Fibroblast of lung (primary cell): ENCODE measurements around the gene SEC14L5. TPM values are rescaled to one million over a fixed set of nuclear protein-coding genes. Genes with fewer than 3 reads are reported as not detected.

Source experiments
- DNase-seq, 2 donors: peaks; one replicate each; pipeline versions ENCODE4 v3.0.0 to v3.0.0-alpha.2; 2010; ENCODE audit warnings: low read depth in 2 of 2
- H2AFZ ChIP-seq: 2 replicates; pipeline ENCODE4 v1.5.1; 2012; ENCODE audit warnings: low read length, control low read depth, inconsistent platforms
- H3K27ac ChIP-seq: 2 replicates; pipeline ENCODE4 v1.5.1; 2011; ENCODE audit warnings: low read length, control low read depth; ENCODE audit not compliant: insufficient read depth
- H3K27me3 ChIP-seq: 2 replicates; pipeline ENCODE4 v1.5.1; 2011; ENCODE audit warnings: mild to moderate bottlenecking, low read length; ENCODE audit not compliant: control insufficient read depth, insufficient read depth
- H3K36me3 ChIP-seq: 2 replicates; pipeline ENCODE4 v1.5.1; 2011; ENCODE audit warnings: low read length; ENCODE audit not compliant: control insufficient read depth, insufficient read depth
- H3K4me1 ChIP-seq: 2 replicates; pipeline ENCODE4 v1.5.1; 2011; ENCODE audit warnings: low read length; ENCODE audit not compliant: control insufficient read depth, insufficient read depth; ENCODE audit errors: extremely low read depth
- H3K4me2 ChIP-seq: 2 replicates; pipeline ENCODE4 v1.5.1; 2011; ENCODE audit warnings: low read length, control low read depth; ENCODE audit not compliant: insufficient read depth; ENCODE audit errors: extremely low read depth
- H3K4me3 ChIP-seq, 4 experiments: fragments of 200-600 bp in 1 of 4; sonication (generic) in 1 of 4; replicated peaks in 1 of 4; 2 replicates each; pipeline ENCODE4 v1.5.1; 2011 to 2016; ENCODE audit warnings: low read length in 4 of 4, low read depth in 3 of 4, mild to moderate bottlenecking in 3 of 4, control low read depth in 2 of 4, inconsistent platforms in 1 of 4, mixed read lengths in 1 of 4; ENCODE audit not compliant: insufficient read depth in 1 of 4; ENCODE audit errors: control extremely low read depth in 1 of 4
- H3K79me2 ChIP-seq: 2 replicates; pipeline ENCODE4 v1.5.1; 2012; ENCODE audit warnings: mild to moderate bottlenecking, low read length, inconsistent platforms; ENCODE audit not compliant: control insufficient read depth, insufficient read depth
- H3K9ac ChIP-seq: 2 replicates; pipeline ENCODE4 v1.5.1; 2011; ENCODE audit warnings: mild to moderate bottlenecking, low read length, control low read depth; ENCODE audit not compliant: insufficient read depth
- H3K9me3 ChIP-seq: 2 replicates; pipeline ENCODE4 v1.5.1; 2012; ENCODE audit warnings: low read depth, low read length; ENCODE audit not compliant: control insufficient read depth, insufficient read depth
- H4K20me1 ChIP-seq: 2 replicates; pipeline ENCODE4 v1.5.1; 2011; ENCODE audit warnings: low read length; ENCODE audit not compliant: control insufficient read depth, insufficient read depth; ENCODE audit errors: extremely low read depth
- EZH2 ChIP-seq: IDR thresholded peaks from 2 replicates; pipeline ENCODE4 v1.5.1; 2012; ENCODE audit warnings: low read length, control low read depth, mild to moderate bottlenecking; ENCODE audit errors: missing control alignments
- polyA plus RNA-seq, 2 donors: library from polyadenylated mRNA; depleted of rRNA in 1 of 2; stranded (reverse) in 1 of 2; unstranded in 1 of 2; fragments of >200 nt; gene quantifications; 2 replicates each; pipeline ENCODE4 v1.2.1, GENCODE V29; 2011 to 2012; ENCODE audit warnings: missing spikeins in 1 of 2
- total RNA-seq: library from RNA; depleted of rRNA; stranded (reverse); fragments of >200 nt; gene quantifications from 2 replicates; pipeline ENCODE4 v1.2.1, GENCODE V29; 2014
- TF ChIP-seq, protein P1 (sequence below), 2 donors: IDR thresholded peaks in 1 of 2; conservative IDR thresholded peaks in 1 of 2; 1 replicate in 1 of 2; 2 replicates in 1 of 2; pipeline ENCODE4 v1.5.1; 2011 to 2012; ENCODE audit warnings: low read length in 2 of 2, control low read depth in 1 of 2, inconsistent platforms in 1 of 2, low read depth in 1 of 2, mild to moderate bottlenecking in 1 of 2

The SEC14L5 gene
- total and polyA plus RNA-seq, 2 donors (not counting 1 experiment from before 2014, with no cell fraction given) = 0.05 to 0.99 TPM

GRCh38 chr16:4931381-4931780, 26.7 kb upstream of the SEC14L5 start:
- H3K27me3 ChIP-seq = peaks cover 7% of the 10 kb centered on the region
- peaks cover 6% of the 10 kb centered on the region for H3K4me1 ChIP-seq
- no peak overlapping the region for H3K27ac ChIP-seq
- no peaks in the 10 kb centered on the region for H3K79me2 ChIP-seq
- no peaks in the 10 kb centered on the region for H3K9me3 ChIP-seq
- no peak overlapping the region for H3K4me2 ChIP-seq
- H3K4me3 ChIP-seq = no peak overlapping the region
- no peak for TF ChIP-seq EZH2
- TF ChIP-seq, protein P1, sequence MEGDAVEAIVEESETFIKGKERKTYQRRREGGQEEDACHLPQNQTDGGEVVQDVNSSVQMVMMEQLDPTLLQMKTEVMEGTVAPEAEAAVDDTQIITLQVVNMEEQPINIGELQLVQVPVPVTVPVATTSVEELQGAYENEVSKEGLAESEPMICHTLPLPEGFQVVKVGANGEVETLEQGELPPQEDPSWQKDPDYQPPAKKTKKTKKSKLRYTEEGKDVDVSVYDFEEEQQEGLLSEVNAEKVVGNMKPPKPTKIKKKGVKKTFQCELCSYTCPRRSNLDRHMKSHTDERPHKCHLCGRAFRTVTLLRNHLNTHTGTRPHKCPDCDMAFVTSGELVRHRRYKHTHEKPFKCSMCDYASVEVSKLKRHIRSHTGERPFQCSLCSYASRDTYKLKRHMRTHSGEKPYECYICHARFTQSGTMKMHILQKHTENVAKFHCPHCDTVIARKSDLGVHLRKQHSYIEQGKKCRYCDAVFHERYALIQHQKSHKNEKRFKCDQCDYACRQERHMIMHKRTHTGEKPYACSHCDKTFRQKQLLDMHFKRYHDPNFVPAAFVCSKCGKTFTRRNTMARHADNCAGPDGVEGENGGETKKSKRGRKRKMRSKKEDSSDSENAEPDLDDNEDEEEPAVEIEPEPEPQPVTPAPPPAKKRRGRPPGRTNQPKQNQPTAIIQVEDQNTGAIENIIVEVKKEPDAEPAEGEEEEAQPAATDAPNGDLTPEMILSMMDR (conservative IDR thresholded peaks at IDR 0.05 in 1 of 2, IDR thresholded peaks at IDR 0.05 in 1 of 2; ENCODE audit: low read depth in 1 of 2, low read length in 2 of 2) = no peak
- H3K36me3 ChIP-seq = no peaks in the 10 kb centered on the region
- no peaks in the 10 kb centered on the region for H4K20me1 ChIP-seq
- no peak overlapping the region for H3K9ac ChIP-seq
- H2AFZ ChIP-seq = no peak overlapping the region
- no peak for DNase-seq

DNA sequence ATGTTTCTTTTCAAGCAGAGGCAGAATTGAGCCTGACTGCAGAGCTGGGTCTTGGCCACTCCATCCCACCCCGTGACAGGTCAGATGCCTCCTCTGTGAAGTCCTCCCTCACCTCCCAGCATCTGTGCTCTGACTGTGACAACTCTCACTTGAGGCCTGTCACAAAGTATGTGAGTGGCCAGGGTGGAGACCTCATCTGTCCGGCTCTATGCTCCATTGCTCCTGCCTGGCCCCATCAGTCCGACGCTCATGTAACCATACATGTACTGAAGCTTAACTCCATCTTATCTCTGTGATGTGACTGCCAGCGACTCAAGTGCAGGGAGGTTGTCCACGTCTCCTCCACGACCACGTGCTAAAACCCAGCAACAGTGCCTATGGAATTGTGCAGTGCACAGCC, 24.7 kb upstream of the SEC14L5 start:
- H3K4me2 ChIP-seq = no peak overlapping the region
- TF ChIP-seq, protein P1 (conservative IDR thresholded peaks at IDR 0.05 in 1 of 2, IDR thresholded peaks at IDR 0.05 in 1 of 2; ENCODE audit: low read depth in 1 of 2, low read length in 2 of 2) = no peak
- TF ChIP-seq EZH2 = no peak

DNA sequence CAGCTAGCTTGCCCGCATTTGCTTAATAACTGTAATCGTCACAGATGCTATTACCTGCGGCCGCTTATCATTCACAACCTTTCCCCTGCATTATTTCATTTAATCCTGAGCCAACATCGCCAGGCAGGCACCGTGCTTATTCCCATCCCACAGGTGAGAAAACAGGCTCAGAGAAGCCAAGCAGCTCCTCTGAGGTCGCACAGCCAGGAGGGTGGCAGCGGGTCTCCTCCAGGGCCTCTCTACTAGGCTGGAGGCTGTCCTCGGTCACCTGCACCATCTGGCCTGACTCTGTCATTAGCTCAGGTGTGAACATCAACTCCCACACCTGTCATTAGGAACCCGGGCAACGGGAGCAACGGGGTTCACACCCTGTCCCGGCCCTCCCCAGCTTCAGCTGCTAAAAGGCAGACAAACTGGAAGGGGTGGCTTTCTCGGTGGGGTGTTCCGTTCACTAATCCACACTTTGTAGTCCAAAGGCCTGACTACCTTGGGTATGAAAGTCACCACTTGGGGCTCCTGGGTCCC, 24.2 kb upstream of the SEC14L5 start:
- peaks cover 6% of the 10 kb centered on the region for H3K4me1 ChIP-seq
- H3K4me3 ChIP-seq = no peak overlapping the region
- no peaks in the 10 kb centered on the region for H3K36me3 ChIP-seq
- no peak overlapping the region for H2AFZ ChIP-seq
- H3K27ac ChIP-seq = no peak overlapping the region
- no peaks in the 10 kb centered on the region for H3K79me2 ChIP-seq
- no peaks in the 10 kb centered on the region for H3K9me3 ChIP-seq
- TF ChIP-seq, protein P1 (conservative IDR thresholded peaks at IDR 0.05 in 1 of 2, IDR thresholded peaks at IDR 0.05 in 1 of 2; ENCODE audit: low read depth in 1 of 2, low read length in 2 of 2) = no peak
- TF ChIP-seq EZH2 = no peak
- no peak overlapping the region for H3K9ac ChIP-seq
- H3K4me2 ChIP-seq = no peak overlapping the region
- H3K27me3 ChIP-seq = peaks cover 17% of the 10 kb centered on the region
- H4K20me1 ChIP-seq = no peaks in the 10 kb centered on the region
- DNase-seq = no peak

More for the DNA sequence above, 24.7 kb upstream of the SEC14L5 start:
- no peak overlapping the region for H3K4me3 ChIP-seq
- no peaks in the 10 kb centered on the region for H3K79me2 ChIP-seq
- H3K9ac ChIP-seq = no peak overlapping the region
- H3K27ac ChIP-seq = no peak overlapping the region
- peaks cover 6% of the 10 kb centered on the region for H3K4me1 ChIP-seq
- H3K36me3 ChIP-seq = no peaks in the 10 kb centered on the region
- no peaks in the 10 kb centered on the region for H4K20me1 ChIP-seq
- no peak for DNase-seq
- no peak overlapping the region for H2AFZ ChIP-seq
- H3K27me3 ChIP-seq = peaks cover 17% of the 10 kb centered on the region
- H3K9me3 ChIP-seq = no peaks in the 10 kb centered on the region
